TTC549 (cell line): ENCODE results near the gene SH3RF3.
"Not testable (repeated sequence)": the region's sequence is repeated elsewhere in the genome, so short reads cannot be mapped to it uniquely, and the experiment has no call there.

Experiments used
- FAIRE-seq: peaks from 2 replicates; lab custom pipeline; 2012; peaks lifted over from hg19 to GRCh38; lab: Jason Lieb, UNC

SH3RF3 gene

DNA sequence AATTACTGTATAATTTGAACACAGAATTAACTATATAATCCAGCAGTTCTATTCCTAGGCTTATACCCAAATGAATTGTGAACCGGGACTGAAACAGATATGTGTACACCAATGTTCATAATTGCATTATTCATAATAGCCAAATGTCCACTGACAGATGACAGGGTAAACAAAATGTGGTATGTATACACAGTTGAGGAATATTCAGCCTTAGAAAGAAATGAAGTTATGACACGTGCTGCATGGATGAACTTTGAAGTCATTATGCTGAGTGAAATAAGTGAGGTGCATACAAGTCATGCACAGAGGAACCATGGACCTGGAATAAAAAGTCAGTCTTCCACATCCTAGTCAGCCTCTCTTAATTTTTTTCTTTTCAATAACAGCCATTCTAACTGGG lies 91.9 kb downstream of the SH3RF3 start:
- no peak for FAIRE-seq

DNA sequence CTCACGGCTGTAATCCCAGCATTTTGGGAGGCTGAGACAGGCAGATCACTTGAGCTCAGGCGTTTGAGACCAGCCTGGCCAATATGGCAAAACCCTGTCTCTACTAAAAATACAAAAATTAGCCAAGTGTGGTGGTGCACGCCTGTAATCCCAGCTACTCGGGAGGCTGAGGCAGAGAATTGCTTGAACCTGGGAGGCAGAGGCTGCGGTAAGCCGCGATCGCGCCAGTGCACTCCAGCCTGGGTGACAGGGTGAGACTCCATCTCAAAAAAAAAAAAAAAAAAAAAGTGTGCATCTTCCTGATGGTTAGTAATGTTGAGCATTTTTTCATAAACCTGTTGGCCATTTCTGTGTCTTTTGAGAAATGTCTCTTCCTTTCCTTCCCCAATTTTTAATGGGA lies 92.3 kb downstream of the SH3RF3 start:
- not testable (repeated sequence) for FAIRE-seq

- FAIRE-seq = no peak
Observed at GRCh38 chr2:109222422-109222821, 93.4 kb downstream of the SH3RF3 start.

DNA sequence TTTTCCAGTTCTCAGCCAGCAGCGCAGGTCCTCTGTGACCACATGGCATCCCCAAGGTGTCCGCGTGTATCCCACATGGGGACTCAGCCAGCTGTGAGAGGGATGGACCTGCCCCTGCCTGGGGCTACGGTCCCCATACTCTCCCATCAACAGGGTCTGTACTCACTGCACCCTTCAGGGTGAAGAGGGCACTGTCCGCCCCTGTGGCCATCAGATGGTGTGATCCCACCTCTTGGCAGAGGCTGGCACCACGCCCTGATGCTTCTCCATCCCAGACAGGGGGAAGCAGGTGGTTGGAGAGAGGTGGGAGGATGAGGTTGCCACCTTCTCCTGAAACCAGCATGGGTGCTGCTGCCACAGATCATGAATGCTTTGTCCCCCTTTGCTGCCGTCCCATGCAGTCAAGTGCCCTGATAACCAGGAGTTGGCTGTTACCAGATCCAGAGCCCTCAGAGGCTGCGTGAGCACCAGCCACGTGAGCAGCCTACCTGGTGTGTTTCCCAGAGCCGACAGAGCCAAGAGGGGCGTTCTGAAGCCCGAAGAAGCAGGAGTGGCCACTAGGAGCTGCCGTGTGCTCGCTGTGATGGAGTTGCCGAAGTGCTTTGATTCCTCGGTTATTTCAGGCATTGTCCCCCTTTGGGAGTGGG lies 93.9 kb downstream of the SH3RF3 start:
- FAIRE-seq = no peak

GRCh38 chr2:109223490-109223889 lies 94.5 kb downstream of the SH3RF3 start:
- no peak for FAIRE-seq

GRCh38 chr2:109224341-109224740 lies 95.3 kb downstream of the SH3RF3 start:
- FAIRE-seq = not testable (repeated sequence)

GRCh38 chr2:109225170-109225782 lies 96.3 kb downstream of the SH3RF3 start:
- FAIRE-seq = no peak

GRCh38 chr2:109226128-109226527 lies 97.1 kb downstream of the SH3RF3 start:
- no peak for FAIRE-seq

DNA sequence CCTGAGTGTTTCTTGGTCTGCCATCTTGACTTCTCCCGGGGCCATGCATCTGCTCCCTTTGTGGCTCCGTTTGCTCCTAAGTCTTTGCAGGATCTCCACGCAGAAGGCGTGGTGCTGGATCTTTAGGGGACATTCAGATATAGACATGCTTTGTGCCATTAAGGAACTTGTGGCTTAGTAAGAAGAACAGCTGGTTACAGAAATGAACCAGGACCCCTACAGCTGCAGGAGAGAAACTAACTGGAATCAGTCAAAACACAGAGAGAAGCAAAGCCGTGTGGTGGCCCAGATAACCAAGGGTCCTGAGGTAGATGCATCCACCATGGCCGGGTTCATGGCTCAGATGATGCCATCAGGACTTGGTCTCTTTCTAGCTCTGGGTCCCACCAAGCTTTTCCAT lies 97.6 kb downstream of the SH3RF3 start:
- FAIRE-seq = no peak

- FAIRE-seq = no peak
Observed at GRCh38 chr2:109229094-109229675, 100.2 kb downstream of the SH3RF3 start.

- FAIRE-seq = no peak
Observed at GRCh38 chr2:109230941-109231420, 102.0 kb downstream of the SH3RF3 start.

GRCh38 chr2:109231428-109231827 lies 102.4 kb downstream of the SH3RF3 start:
- no peak for FAIRE-seq

DNA sequence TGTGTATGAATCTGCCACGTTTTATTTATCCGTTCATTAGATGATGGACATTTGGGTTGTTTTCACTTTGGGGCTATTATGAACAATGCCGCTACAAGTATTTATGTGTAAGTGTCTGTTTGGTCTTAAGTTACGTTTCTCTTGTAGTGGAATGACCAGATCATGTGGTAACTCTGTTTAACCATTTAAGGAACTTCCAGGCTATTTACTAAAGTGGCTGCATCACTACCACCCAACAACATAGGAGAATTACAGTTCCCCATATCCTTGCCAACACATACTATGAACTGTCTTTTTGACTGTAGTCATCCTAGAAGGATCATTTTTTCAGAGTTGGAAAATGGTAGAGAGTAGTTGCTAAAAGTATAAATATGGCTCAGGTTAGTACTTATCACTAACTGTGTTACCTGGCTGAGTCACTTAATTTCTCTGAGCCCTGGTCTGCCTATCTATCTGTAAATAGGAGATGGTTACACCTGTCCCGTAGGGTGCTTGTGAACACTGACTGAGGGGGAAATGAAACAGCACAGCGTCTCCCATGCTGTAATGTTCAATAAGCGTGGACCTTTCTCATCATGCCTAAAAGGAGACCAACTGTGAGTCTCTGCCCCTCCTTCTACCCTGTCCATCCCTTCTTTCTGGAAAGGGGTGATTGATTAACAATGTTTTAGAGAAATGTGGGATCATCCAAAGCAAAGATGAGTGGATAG lies 103.1 kb downstream of the SH3RF3 start:
- FAIRE-seq = no peak

- no peak for FAIRE-seq
Observed at GRCh38 chr2:109232909-109233308, 103.9 kb downstream of the SH3RF3 start.

DNA sequence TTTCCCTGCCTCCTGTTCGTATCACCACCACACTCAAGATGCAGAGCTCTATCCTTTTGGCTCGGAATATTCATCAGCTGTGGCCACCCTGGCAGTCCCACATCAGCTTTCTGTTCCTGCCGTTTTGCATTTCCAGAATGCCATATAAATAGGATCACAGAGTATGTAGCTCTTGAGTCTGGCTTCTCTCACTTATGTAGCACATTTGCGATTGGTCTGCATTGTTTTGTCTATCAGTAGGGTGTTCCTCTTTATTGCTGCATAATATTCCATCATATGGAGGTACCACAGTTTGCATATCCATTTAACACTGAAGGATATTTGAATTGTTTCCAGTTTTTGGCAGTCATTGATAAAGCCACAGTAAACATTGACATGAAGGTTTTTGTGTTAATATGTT lies 104.6 kb downstream of the SH3RF3 start:
- no peak for FAIRE-seq

DNA sequence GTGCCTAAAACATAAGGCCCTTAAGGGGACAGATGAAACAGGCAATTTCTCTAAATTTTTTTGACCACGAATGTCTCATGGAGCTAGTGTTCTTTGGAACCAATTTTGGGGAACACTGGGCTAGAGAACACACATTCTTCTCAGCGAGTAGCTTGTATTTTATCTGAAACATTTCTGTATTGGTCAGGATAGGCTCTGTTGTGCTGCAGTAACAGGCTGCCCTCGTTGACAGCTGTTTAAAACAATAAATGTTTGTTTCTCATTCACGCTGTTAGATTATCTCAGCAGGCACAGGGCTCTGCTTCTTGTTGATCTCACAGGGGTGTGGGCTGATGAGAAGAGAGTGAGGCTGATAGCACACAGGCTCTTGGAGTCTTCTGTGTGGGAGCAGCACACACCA lies 105.3 kb downstream of the SH3RF3 start:
- no peak for FAIRE-seq

DNA sequence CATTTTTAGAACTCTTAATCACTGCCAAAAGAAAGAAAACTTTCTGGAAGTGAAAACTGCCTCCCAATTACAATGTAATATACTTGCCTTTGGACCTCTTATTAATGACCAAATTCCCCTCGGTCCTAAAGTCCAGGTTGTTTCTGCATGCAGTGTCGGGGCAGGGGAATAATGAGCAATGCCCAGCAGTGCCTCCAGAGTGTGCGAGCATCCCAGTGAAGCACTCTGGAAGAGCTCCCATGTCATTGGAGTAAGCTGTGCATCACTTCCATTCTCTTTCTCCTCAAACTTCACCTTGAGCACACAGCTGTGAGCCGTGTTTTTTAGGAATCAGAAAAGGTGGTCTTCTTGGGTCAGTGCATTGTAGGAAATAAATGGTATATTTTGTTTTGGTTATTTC lies 107.1 kb downstream of the SH3RF3 start:
- no peak for FAIRE-seq

DNA sequence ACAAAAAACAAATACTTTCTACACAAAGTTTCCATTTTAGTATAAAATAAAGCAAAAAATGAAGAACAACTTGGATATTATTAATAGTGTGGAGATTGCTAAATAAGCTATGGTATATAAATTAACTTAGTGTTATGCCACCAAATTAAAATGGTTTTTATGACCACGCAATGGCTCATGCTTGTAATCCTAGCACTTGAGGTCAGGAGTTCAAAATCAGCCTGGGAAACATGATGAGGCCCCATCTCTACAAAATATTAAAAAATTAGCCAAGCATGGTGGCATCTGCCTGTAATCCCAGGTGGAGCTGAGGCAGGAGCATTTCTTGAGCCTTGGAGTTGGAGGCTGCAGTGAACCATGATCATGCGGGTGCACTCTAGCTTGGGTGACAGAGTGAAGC lies 108.8 kb downstream of the SH3RF3 start:
- no peak for FAIRE-seq

DNA sequence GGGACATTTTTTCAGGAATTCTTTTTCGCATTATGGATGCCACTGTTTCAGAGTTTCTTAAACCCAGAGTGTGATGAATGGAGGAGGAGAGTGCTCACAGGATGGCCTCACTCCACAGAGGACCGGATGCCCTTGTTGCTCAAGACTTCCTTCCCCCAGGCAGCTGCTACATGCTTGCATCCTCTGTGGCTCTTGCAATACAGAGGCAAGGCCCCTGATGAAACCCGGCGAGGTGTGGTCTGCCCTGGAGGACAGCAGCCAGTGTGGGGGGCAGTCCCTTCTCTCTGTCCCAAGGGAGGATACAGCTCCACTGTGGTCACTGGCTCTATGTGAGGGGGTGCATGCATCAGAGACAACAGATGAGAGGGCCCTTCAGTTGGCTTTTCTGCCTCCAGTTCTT lies 109.6 kb downstream of the SH3RF3 start:
- no peak for FAIRE-seq

- FAIRE-seq = no peak
Observed at GRCh38 chr2:109239720-109240119, 110.7 kb downstream of the SH3RF3 start.

GRCh38 chr2:109242210-109242653 lies 113.2 kb downstream of the SH3RF3 start:
- FAIRE-seq = no peak

GRCh38 chr2:109242654-109243331 lies 113.8 kb downstream of the SH3RF3 start:
- FAIRE-seq = no peak
